HCT116 (cell line): Measurements from ENCODE around the gene DZIP3. TPM values are rescaled to one million over a fixed set of nuclear protein-coding genes. Genes with fewer than 3 reads are reported as not detected.

Experiments used
- ATAC-seq: fragments of 200-7000 bp; cut with Tn5 transposase; 2 replicates; pipeline ENCODE4 v1.9.1; 2020; ENCODE audit warnings: mild to moderate bottlenecking, moderate library complexity
- BruUV-seq: library from RNA; stranded (reverse); fragments of 400-500 nt; replicated peaks from 2 replicates; lab custom pipeline; 2021; lab: Mats Ljungman, UMichigan
- CTCF ChIA-PET: fragments of 300-600 bp; sonication (Branson Sonifier 250); formaldehyde crosslinking; loops from one replicate; lab custom pipeline; 2021; ENCODE audit warnings: antibody characterized with exemption; lab: Charles Lee
- POLR2A ChIA-PET: fragments of 300-600, 350-600 bp; sonication (Branson Sonifier 250); formaldehyde crosslinking; loops from one replicate; lab custom pipeline; 2021; ENCODE audit warnings: antibody characterized with exemption; lab: Charles Lee
- RAD21 ChIA-PET, 2 experiments: fragments of 300-600 bp; sonication (Branson Sonifier 250); formaldehyde crosslinking; loops; one replicate each; lab custom pipeline; 2023; ENCODE audit warnings: low total read pairs in 2 of 2; ENCODE audit not compliant: uncharacterized antibody in 2 of 2, unreplicated experiment in 2 of 2, low non-redundant PET in 1 of 2; lab: Charles Lee
- DNase-seq: peaks from one replicate; pipeline ENCODE4 v3.0.0-alpha.2; 2010; ENCODE audit warnings: low read depth, low spot score
- H2AFZ ChIP-seq: fragments of 200-600 bp; shearing (Covaris generic), sonication (generic); 2 replicates; pipeline ENCODE4 v1.6.1; 2017; ENCODE audit warnings: low read depth, mixed run types, mixed read lengths, antibody characterized with exemption, low read length; ENCODE audit not compliant: poor library complexity, severe bottlenecking
- H3K27ac ChIP-seq: 2 replicates; pipeline ENCODE4 v1.5.1; 2012; ENCODE audit warnings: low read depth, low read length
- H3K27me3 ChIP-seq: fragments of 200-600 bp; sonication (generic); 2 replicates; pipeline ENCODE4 v1.6.1; 2016; ENCODE audit warnings: mixed run types, low read length, mixed read lengths; ENCODE audit not compliant: insufficient read depth
- H3K36me3 ChIP-seq, 2 experiments: fragments of 200-500 bp in 1 of 2; fragments of 200-600 bp in 1 of 2; sonication (Bioruptor generic) in 1 of 2; sonication (generic) in 1 of 2; 2 replicates each; pipeline versions ENCODE4 v1.5.1 to v1.6.1; 2014 to 2016; ENCODE audit warnings: low read length in 2 of 2, inconsistent platforms in 1 of 2, mixed read lengths in 1 of 2, mixed run types in 1 of 2; ENCODE audit not compliant: insufficient read depth in 2 of 2, control insufficient read depth in 1 of 2
- H3K4me1 ChIP-seq, 2 experiments: fragments of 200-600 bp in 1 of 2; sonication (generic) in 1 of 2; 2 replicates each; pipeline versions ENCODE4 v1.5.1 to v1.6.1; 2012 to 2017; ENCODE audit warnings: low read length in 2 of 2, inconsistent platforms in 1 of 2, mild to moderate bottlenecking in 1 of 2, mixed read lengths in 1 of 2, mixed run types in 1 of 2, moderate library complexity in 1 of 2; ENCODE audit not compliant: insufficient read depth in 2 of 2, control insufficient read depth in 1 of 2
- H3K4me2 ChIP-seq: fragments of 200-600 bp; sonication (generic); 2 replicates; pipeline ENCODE4 v1.6.1; 2017; ENCODE audit warnings: mixed run types, low read length, mixed read lengths
- H3K4me3 ChIP-seq, 2 experiments: fragments of 200-600 bp in 1 of 2; sonication (generic) in 1 of 2; replicated peaks in 1 of 2; 2 replicates each; pipeline ENCODE4 v1.5.1; 2011 to 2016; ENCODE audit warnings: low read length in 2 of 2, control low read depth in 1 of 2, low read depth in 1 of 2, mild to moderate bottlenecking in 1 of 2, mixed read lengths in 1 of 2, mixed run types in 1 of 2
- H3K79me2 ChIP-seq: fragments of 200-600 bp; sonication (generic); 2 replicates; pipeline ENCODE4 v1.6.1; 2017; ENCODE audit warnings: mild to moderate bottlenecking, mixed run types, low read length, moderate library complexity, mixed read lengths; ENCODE audit not compliant: insufficient read depth
- H3K9ac ChIP-seq: fragments of 200-600 bp; sonication (generic); 2 replicates; pipeline ENCODE4 v1.6.1; 2016; ENCODE audit warnings: low read length, mixed read lengths
- H3K9me2 ChIP-seq: fragments of 200-600 bp; sonication (generic), shearing (Covaris generic); 2 replicates; pipeline ENCODE4 v1.6.1; 2017; ENCODE audit warnings: mixed run types, mild to moderate bottlenecking, moderate library complexity; ENCODE audit not compliant: insufficient read depth
- H3K9me3 ChIP-seq, 2 experiments: fragments of 200-500 bp in 1 of 2; fragments of 200-600 bp in 1 of 2; sonication (Bioruptor generic) in 1 of 2; sonication (generic) in 1 of 2; 2 replicates each; pipeline ENCODE4 v1.6.1; 2014 to 2017; ENCODE audit warnings: low read length in 2 of 2, mixed read lengths in 2 of 2, inconsistent platforms in 1 of 2, low read depth in 1 of 2, mild to moderate bottlenecking in 1 of 2, mixed run types in 1 of 2, moderate library complexity in 1 of 2; ENCODE audit not compliant: control insufficient read depth in 1 of 2, insufficient read depth in 1 of 2
- H4K20me1 ChIP-seq: fragments of 200-600 bp; sonication (generic), shearing (Covaris generic); 2 replicates; pipeline ENCODE4 v1.6.1; 2017; ENCODE audit warnings: mixed run types, mild to moderate bottlenecking, moderate library complexity; ENCODE audit not compliant: insufficient read depth
- ATF3 ChIP-seq: IDR thresholded peaks from 2 replicates; pipeline ENCODE4 v1.6.1; 2012
- CBX3 ChIP-seq: IDR thresholded peaks from 2 replicates; pipeline ENCODE4 v1.6.1; 2012; ENCODE audit warnings: low read depth
- CEBPB ChIP-seq: IDR thresholded peaks from 2 replicates; pipeline ENCODE4 v1.6.1; 2012; ENCODE audit warnings: low read depth
- ELF1 ChIP-seq: IDR thresholded peaks from 2 replicates; pipeline ENCODE4 v1.6.1; 2012; ENCODE audit warnings: low read depth, borderline replicate concordance
- EZH2 ChIP-seq: fragments of 200-600 bp; sonication (generic); IDR thresholded peaks from 2 replicates; pipeline ENCODE4 v1.6.1; 2017; ENCODE audit warnings: antibody characterized with exemption, mixed run types
- EZH2phosphoT487 ChIP-seq: fragments of 200-600 bp; IDR thresholded peaks from 2 replicates; pipeline ENCODE4 v1.6.1; 2018; ENCODE audit warnings: antibody characterized with exemption, borderline replicate concordance
- FOSL1 ChIP-seq: IDR thresholded peaks from 2 replicates; pipeline ENCODE4 v1.6.1; 2012; ENCODE audit warnings: low read depth
- JUND ChIP-seq: IDR thresholded peaks from 2 replicates; pipeline ENCODE4 v1.6.1; 2012
- POLR2A ChIP-seq: IDR thresholded peaks from 2 replicates; pipeline ENCODE4 v1.7.0; 2011; ENCODE audit warnings: borderline replicate concordance; ENCODE audit not compliant: insufficient read depth, insufficient read length; ENCODE audit errors: extremely low read depth
- POLR2AphosphoS5 ChIP-seq: IDR thresholded peaks from 2 replicates; pipeline ENCODE4 v1.6.1; 2011; ENCODE audit warnings: mild to moderate bottlenecking, low read depth, low read length, moderate library complexity
- RAD21 ChIP-seq: IDR thresholded peaks from 2 replicates; pipeline ENCODE4 v1.6.1; 2012; ENCODE audit warnings: low read depth, mild to moderate bottlenecking
- REST ChIP-seq: IDR thresholded peaks from 2 replicates; pipeline ENCODE4 v1.6.1; 2012; ENCODE audit warnings: low read depth
- SP1 ChIP-seq: IDR thresholded peaks from 2 replicates; pipeline ENCODE4 v1.6.1; 2012; ENCODE audit warnings: low read depth
- SRF ChIP-seq: IDR thresholded peaks from 2 replicates; pipeline ENCODE4 v1.6.1; 2012; ENCODE audit warnings: low read depth
- TCF7L2 ChIP-seq: IDR thresholded peaks from 2 replicates; pipeline ENCODE4 v1.7.0; 2011; ENCODE audit warnings: borderline replicate concordance, inconsistent platforms; ENCODE audit not compliant: insufficient read depth, insufficient read length; ENCODE audit errors: extremely low read depth
- YY1 ChIP-seq: IDR thresholded peaks from 2 replicates; pipeline ENCODE4 v1.6.1; 2011; ENCODE audit warnings: low read length, low read depth, moderate library complexity, mild to moderate bottlenecking; ENCODE audit not compliant: insufficient replicate concordance; ENCODE audit errors: extremely low read depth
- ZBTB33 ChIP-seq: IDR thresholded peaks from 2 replicates; pipeline ENCODE4 v1.6.1; 2011; ENCODE audit warnings: mild to moderate bottlenecking, low read length, moderate library complexity; ENCODE audit not compliant: insufficient replicate concordance; ENCODE audit errors: extremely low read depth
- ZFX ChIP-seq: fragments of 450-650 bp; IDR thresholded peaks from 2 replicates; pipeline ENCODE4 v1.6.1; 2017
- ZNF274 ChIP-seq: fragments of 200-500 bp; sonication (Bioruptor generic); IDR thresholded peaks from 2 replicates; pipeline ENCODE4 v1.6.1; 2014; ENCODE audit warnings: mild to moderate bottlenecking, low read depth, low read length, inconsistent platforms
- intact Hi-C: fragments of 100-400 bp; cut with micrococcal nuclease; formaldehyde crosslinking; loops from 2 replicates; pipeline ENCODE4 v1.10.0; 2022
- total RNA-seq: library from RNA; stranded (reverse); gene quantifications from one replicate; pipeline ENCODE4 v1.2.1, GENCODE V29; 2021; ENCODE audit not compliant: unreplicated experiment

Gene DZIP3
- total RNA-seq, 1 experiment from 2014 or later: 19.4 TPM

- H3K4me2 ChIP-seq: no peak overlapping the region
- H3K9ac ChIP-seq: no peak overlapping the region
- no peak overlapping the region for H2AFZ ChIP-seq
- ChIA-PET RAD21 (no interaction called here), POLR2A (no interaction called here), CTCF (no interaction called here)
- H3K79me2 ChIP-seq: no peaks in the 10 kb centered on the region
- no TSS peak for BruUV-seq
- H3K4me3 ChIP-seq: no peak overlapping the region
- H3K27ac ChIP-seq: no peak overlapping the region
- no peaks in the 10 kb centered on the region for H4K20me1 ChIP-seq
- no peaks in the 10 kb centered on the region for H3K9me3 ChIP-seq
- no peaks in the 10 kb centered on the region for H3K4me1 ChIP-seq
- DNase-seq (no peak), ATAC-seq (no peak)
- H3K27me3 ChIP-seq: no peaks in the 10 kb centered on the region
- H3K9me2 ChIP-seq: no peaks in the 10 kb centered on the region
- H3K36me3 ChIP-seq: no peaks in the 10 kb centered on the region
- intact Hi-C loops: no loop called here
- TF ChIP-seq RAD21 (no peak), ELF1 (no peak), REST (no peak), SRF (no peak), FOSL1 (no peak), EZH2phosphoT487 (no peak), ATF3 (no peak), CEBPB (no peak), ZNF274 (no peak), YY1 (no peak), SP1 (no peak), POLR2AphosphoS5 (no peak), ZBTB33 (no peak), ZFX (no peak), EZH2 (no peak), JUND (no peak), POLR2A (no peak), CBX3 (no peak), TCF7L2 (no peak)
Observed at GRCh38 chr3:108713009-108713516, 123.5 kb downstream of the DZIP3 start.
